VCaP (cell line): ENCODE results near the gene GALNT18.
A peak's percentile ranks its signal among the peaks of the same experiment; 100 is the strongest.

ENCODE experiments used
- H3K27ac ChIP-seq: fragments of 450-650 bp; 2 replicates; pipeline ENCODE4 v1.5.1; 2017
- CTCF ChIP-seq: fragments of 450-650 bp; conservative IDR thresholded peaks from 2 replicates; pipeline ENCODE4 v1.5.1; 2017; ENCODE audit warnings: mild to moderate bottlenecking, moderate library complexity

The GALNT18 gene

GRCh38 chr11:11565636-11566035 is 56.2 kb downstream of the GALNT18 start:
- no peak for TF ChIP-seq CTCF
- H3K27ac ChIP-seq: no peak overlapping the region

- no peak for TF ChIP-seq CTCF
- H3K27ac ChIP-seq: peak overlapping the region; percentile 44; the same call in 1 of the 2 replicates
Measured at GRCh38 chr11:11563200-11563975, 58.4 kb downstream of the GALNT18 start.

GRCh38 chr11:11561991-11562390 is 59.8 kb downstream of the GALNT18 start:
- no peak overlapping the region for H3K27ac ChIP-seq
- TF ChIP-seq CTCF: no peak

GRCh38 chr11:11558826-11559225 is 63.0 kb downstream of the GALNT18 start:
- H3K27ac ChIP-seq: peak overlapping the region; percentile 88; the same call in 1 of the 2 replicates
- TF ChIP-seq CTCF: no peak

GRCh38 chr11:11558396-11558795 is 63.4 kb downstream of the GALNT18 start:
- TF ChIP-seq CTCF: no peak
- peak overlapping the region; percentile 88; the same call in 1 of the 2 replicates for H3K27ac ChIP-seq

GRCh38 chr11:11555208-11555607 is 66.6 kb downstream of the GALNT18 start:
- TF ChIP-seq CTCF: no peak
- peak overlapping the region; percentile 88 for H3K27ac ChIP-seq

GRCh38 chr11:11553573-11553972 is 68.2 kb downstream of the GALNT18 start:
- TF ChIP-seq CTCF: no peak
- peak overlapping the region; percentile 88; the same call in 1 of the 2 replicates for H3K27ac ChIP-seq
